Fibroblast of the aortic adventitia (primary cell): ENCODE measurements around the gene RAVER1. TPM values are rescaled to one million over a fixed set of nuclear protein-coding genes. Genes with fewer than 3 reads are reported as not detected.

Experiments used
- DNase-seq: peaks from one replicate; pipeline ENCODE4 v3.0.0-alpha.2; 2010; ENCODE audit warnings: low read depth
- H3K4me3 ChIP-seq: 2 replicates; pipeline ENCODE4 v1.5.1; 2011; ENCODE audit warnings: low read depth, mild to moderate bottlenecking, control low read depth, low read length, moderate library complexity
- CTCF ChIP-seq: IDR thresholded peaks from 2 replicates; pipeline ENCODE4 v1.5.1; 2011; ENCODE audit warnings: mild to moderate bottlenecking, low read length, control low read depth, inconsistent platforms; ENCODE audit not compliant: insufficient read depth
- total RNA-seq: library from RNA; depleted of rRNA; stranded (reverse); fragments of >200 nt; gene quantifications from 2 replicates; pipeline ENCODE4 v1.2.3, GENCODE V29; 2012; ENCODE audit warnings: low replicate concordance

Gene RAVER1
- total RNA-seq, 1 donor, result 12.0 TPM

DNA sequence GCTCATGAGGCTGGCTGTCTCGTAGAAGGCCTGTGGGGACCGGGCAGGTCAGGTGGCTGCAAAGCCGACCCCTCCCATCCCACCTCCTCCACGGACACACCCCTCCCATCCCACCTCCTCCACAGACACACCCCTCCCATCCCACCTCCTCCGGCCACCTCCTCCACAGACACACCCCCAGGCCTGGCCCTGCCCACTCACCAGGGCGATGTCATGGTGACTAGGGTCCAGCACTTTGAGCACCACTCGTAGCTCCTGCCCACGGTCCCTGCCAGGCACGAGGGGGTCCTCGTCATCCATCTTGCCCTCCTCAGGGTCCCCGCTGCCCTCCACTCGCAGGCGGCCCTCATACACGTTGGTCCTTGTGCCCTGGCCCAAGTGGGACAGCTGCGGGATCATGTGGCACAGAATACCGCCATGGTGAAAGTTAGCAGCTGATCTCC, 28.3 kb upstream of the RAVER1 start:
- no peak for DNase-seq
- TF ChIP-seq CTCF, result no peak
- no peak overlapping the region for H3K4me3 ChIP-seq

DNA sequence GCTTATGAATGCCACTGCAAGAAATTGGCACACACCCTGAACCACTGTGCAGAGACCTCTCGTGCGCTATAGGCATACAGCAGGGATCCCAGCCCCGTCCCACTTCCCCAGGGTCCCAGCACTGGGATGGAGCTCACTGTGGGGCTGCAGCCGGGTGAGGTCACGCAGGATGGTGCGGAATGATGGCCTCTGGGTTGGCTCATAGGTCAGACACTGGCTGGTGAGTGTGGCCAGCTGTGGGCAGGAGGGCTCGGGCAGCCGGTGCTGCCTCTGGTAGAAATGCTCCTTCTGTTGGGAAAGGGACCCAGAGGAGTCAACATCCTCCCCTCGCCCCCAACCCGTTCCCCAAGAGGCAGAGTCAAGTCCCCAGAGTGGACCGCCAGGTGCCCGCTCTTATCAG, 23.1 kb upstream of the RAVER1 start:
- DNase-seq, result no peak
- TF ChIP-seq CTCF, result no peak
- H3K4me3 ChIP-seq, result no peak overlapping the region

DNA sequence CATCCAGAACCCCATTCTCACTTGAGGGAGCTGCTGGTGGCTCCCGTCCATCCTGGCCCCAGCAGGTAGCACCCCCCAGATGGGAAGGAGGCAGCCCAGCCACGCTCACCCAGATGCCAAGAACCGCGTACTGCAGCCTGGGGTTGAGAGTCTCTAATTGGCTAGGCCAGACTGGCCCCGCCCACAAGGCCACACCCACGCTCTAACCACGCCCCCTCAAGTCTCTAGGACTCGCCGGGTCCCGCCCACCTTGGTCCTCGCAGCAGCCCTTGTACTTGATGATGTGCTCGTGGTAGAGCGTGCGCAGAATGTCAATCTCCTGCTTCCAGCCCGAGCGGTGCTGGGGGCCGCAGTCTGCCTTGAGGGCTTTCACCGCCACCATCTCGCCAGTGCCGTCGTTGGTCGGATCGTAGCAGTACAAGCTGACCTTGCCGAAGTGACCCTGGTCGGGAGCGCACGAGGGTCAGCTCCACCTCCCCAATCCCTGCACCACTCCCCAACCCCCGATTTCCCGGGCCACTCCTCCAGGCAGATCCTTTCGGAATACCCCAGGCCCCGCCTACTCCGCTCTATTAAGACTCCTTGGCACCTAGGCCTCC, 20.6 kb upstream of the RAVER1 start:
- no peak for TF ChIP-seq CTCF
- DNase-seq, result peak; percentile 12
- H3K4me3 ChIP-seq, result no peak overlapping the region

DNA sequence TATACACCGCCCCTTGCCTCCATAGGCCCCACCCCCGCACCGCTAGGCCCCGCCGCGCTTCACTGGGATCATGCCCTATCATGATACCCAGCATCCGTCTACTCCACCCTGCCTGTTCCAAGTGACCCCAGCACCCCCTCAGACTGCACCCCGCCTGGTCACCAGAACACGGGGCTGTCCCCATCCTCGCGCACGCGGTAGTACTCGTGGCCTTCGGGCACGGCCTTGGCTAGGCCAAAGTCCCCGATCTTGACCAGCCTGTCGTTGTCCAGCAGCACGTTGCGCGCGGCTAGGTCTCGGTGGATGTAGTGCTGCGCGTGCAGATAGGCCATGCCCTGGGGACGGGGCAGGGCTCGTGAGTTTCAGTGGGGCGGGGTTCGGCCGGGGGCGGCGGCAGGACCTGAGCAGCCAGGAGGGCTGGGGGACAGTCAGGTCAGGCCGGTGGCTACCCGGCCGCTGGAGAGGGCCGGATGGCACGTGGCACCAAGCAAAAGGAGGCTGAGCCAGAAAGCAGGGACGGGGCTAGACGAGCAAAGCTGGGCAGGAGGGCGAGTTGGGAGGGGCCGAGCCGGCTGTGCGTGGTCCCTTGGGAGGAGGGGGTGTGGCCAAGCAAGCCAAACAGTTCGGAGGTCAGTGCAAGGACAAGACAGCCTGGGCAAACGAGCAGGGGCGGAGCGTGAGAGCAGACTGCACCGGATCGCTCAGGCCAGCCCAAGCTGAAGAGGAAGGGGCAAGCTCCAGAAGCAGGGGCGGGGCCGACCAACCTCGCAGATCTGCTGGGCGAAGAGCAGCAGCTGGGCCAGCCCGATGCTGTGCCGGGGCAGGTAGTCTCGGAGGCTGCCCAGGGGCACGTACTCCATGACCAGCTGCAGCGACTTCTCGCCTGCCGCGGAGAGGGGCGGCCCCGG, 19.7 kb upstream of the RAVER1 start:
- H3K4me3 ChIP-seq, result no peak overlapping the region
- DNase-seq, result peak; percentile 20
- TF ChIP-seq CTCF, result no peak

DNA sequence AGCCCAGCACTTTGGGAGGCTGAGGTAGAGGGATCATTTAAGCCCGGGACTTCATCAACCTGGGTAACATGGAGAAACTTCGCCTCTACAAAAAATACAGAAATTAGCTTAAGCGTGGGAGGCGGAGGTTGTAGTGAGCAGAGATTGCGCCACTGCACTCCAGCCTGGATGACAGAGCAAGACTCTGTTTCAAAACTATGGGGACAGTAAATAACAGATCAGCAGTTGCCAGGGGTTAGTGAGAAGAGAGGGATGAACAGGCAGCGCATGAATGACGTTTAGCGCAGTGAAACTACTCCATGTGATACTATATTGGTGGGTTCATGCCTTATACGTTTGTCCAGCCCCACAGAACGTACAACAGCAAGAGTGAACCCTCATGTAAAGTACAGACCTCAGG, 13.2 kb upstream of the RAVER1 start:
- no peak overlapping the region for H3K4me3 ChIP-seq
- TF ChIP-seq CTCF, result no peak
- no peak for DNase-seq

DNA sequence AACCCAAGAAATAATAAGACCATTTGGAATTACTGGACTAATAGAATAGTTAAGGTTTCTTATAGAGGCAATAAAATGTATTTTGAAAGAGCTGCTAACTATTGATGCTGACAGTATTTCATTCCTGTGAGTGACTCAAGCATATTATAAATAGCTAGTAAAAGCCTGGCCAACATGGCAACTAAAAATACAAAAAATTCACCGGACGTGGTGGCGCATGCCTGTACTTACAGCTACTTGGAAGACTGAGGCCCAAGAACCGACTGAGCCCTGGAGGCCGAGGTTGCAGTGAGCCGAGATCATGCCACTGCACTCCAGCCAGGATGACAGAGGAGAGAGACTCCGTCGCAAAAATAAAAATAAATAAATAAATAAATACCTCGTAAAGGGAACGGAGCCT, 11.5 kb upstream of the RAVER1 start:
- no peak for TF ChIP-seq CTCF
- no peak for DNase-seq
- H3K4me3 ChIP-seq, result no peak overlapping the region
